ENCODE data around the gene CTBP1.

- TF ChIP-seq CTCF (conservative IDR thresholded peaks at IDR 0.05 in 1 of 2, IDR thresholded peaks at IDR 0.05 in 1 of 2; ENCODE audit: extremely low read depth in 1 of 2, insufficient read depth in 1 of 2, low read depth in 1 of 2, low read length in 2 of 2) (no peak), EZH2 (IDR thresholded peaks at IDR 0.05; ENCODE audit: borderline replicate concordance, low read length) (no peak)
Measured at GRCh38 chr4:1192091-1192492, 56.8 kb downstream of the CTBP1 start.
